ENCODE results near the gene PTPRN2. TPM values are rescaled to one million over a fixed set of nuclear protein-coding genes. Genes with fewer than 3 reads are reported as not detected.

Gene PTPRN2
- total and polyA plus RNA-seq, 7 donors = 3.2 to 7.1 (median 5.5) TPM

DNA sequence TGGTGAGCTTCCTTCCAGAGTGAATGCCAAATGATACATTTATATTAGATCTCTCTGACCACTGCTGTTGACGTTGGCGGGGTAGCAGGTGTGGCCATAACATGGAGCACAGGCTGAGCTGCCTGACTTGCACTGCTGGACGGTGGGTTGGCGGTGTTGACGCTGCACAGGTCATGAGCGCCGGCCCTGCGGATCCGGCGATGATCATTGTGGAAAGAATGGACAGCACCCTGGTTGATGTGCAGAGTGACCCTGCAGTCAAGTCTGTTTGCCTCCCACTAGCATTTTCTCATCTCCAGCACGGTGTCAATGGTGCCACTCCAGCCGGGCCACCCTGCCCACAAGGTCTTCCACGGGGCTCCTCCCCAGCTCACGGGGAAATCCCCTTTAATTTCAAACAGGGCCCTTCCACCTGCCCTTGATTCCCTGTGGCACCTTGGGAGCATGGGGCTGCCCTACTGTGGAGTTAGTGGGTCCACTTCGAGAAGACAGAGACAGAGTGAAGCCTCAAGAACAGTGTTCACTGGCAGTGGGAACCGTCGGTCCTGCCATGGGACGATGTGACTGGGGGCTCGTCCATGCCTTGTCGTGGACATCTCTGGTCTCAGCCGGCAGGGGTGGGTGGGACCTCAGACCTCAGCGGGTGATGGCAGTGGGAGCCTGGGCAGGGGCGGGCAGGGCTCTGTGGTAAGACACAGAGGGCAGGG, 613.5 kb downstream of the PTPRN2 start:
- H3K9me3 ChIP-seq = peaks cover 0 to 19% (median 11%) of the 10 kb centered on the region in 4 donors
- 94 to 95% methylated on average over 23 of the region's 23 CpGs for WGBS, 2 donors
- no peaks in the 10 kb centered on the region for H3K36me3 ChIP-seq
- no peak overlapping the region for H3K27ac ChIP-seq
- H3K27me3 ChIP-seq = no peaks in the 10 kb centered on the region
- H3K4me3 ChIP-seq = no peak overlapping the region
- no peaks in the 10 kb centered on the region for H3K4me1 ChIP-seq
- intact Hi-C loops (cut with DNase I) = no loop called here
- no peak for DNase-seq
- TF ChIP-seq POLR2A (IDR thresholded peaks at IDR 0.05) (no peak), EP300 (IDR thresholded peaks at IDR 0.05) (no peak), POLR2AphosphoS5 (IDR thresholded peaks at IDR 0.05) (no peak)
- TF ChIP-seq, protein P1, sequence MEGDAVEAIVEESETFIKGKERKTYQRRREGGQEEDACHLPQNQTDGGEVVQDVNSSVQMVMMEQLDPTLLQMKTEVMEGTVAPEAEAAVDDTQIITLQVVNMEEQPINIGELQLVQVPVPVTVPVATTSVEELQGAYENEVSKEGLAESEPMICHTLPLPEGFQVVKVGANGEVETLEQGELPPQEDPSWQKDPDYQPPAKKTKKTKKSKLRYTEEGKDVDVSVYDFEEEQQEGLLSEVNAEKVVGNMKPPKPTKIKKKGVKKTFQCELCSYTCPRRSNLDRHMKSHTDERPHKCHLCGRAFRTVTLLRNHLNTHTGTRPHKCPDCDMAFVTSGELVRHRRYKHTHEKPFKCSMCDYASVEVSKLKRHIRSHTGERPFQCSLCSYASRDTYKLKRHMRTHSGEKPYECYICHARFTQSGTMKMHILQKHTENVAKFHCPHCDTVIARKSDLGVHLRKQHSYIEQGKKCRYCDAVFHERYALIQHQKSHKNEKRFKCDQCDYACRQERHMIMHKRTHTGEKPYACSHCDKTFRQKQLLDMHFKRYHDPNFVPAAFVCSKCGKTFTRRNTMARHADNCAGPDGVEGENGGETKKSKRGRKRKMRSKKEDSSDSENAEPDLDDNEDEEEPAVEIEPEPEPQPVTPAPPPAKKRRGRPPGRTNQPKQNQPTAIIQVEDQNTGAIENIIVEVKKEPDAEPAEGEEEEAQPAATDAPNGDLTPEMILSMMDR (IDR thresholded peaks at IDR 0.05) = no peak

DNA sequence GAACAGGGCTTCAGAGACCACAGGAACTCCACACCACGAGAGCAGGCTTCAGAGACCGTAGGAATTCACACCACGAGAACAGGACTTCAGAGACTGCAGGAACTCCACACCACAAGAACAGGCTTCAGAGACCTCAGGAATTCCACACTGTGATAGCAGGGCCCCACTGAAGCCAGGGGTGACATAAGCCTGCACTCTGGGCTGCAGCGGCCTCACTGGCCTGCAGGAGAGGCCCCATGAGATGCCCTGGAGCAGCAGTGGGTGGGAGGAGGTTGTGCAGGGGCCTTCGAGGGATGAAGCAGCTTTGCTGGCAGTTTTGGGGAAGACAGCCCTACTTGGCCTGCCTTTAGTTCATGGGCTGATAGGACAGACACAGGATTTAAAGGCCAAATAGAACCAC, 614.7 kb downstream of the PTPRN2 start:
- Histone ChIP-seq H3K4me1 (no peaks in the 10 kb centered on the region), H3K36me3 (no peaks in the 10 kb centered on the region), H3K27ac (no peak overlapping the region), H3K27me3 (no peaks in the 10 kb centered on the region), H3K4me3 (no peak overlapping the region), H3K9me3 (peaks cover 0 to 19% (median 11%) of the 10 kb centered on the region in 4 donors)
- intact Hi-C loops (cut with DNase I) = no loop called here
- 88 to 89% methylated on average over 5 of the region's 5 CpGs for WGBS, 2 donors
- no peak for DNase-seq
- TF ChIP-seq, protein P1 (IDR thresholded peaks at IDR 0.05) = no peak
- TF ChIP-seq POLR2AphosphoS5 (IDR thresholded peaks at IDR 0.05) (no peak), EP300 (IDR thresholded peaks at IDR 0.05) (no peak), POLR2A (IDR thresholded peaks at IDR 0.05) (no peak)

DNA sequence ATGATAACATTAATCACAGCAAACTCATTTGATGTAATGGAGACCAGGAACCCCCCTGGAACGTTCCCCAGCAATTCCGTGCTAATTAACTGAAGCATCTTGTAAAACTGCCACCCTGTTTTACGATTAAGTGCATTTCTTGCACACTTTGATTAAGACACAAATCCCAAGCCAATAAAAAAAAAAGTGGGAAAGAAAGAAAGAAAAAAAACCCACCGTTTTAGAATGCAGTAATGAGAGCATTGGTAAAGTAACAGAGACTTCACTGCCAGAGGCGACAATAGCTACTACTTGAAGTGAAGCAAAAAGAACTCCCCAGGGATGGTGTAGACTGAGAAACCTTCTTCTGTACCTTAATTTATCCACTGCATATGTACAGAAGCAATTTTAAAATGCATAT, 616.1 kb downstream of the PTPRN2 start:
- H3K9me3 ChIP-seq = peaks cover 0 to 19% (median 11%) of the 10 kb centered on the region in 4 donors
- no peak overlapping the region for H3K4me3 ChIP-seq
- no peaks in the 10 kb centered on the region for H3K27me3 ChIP-seq
- intact Hi-C loops (cut with DNase I) = no loop called here
- 73 to 75% methylated on average over 5 of the region's 5 CpGs for WGBS, 2 donors
- DNase-seq = no peak
- TF ChIP-seq, protein P1 (IDR thresholded peaks at IDR 0.05) = no peak
- TF ChIP-seq POLR2AphosphoS5 (IDR thresholded peaks at IDR 0.05) (no peak), POLR2A (IDR thresholded peaks at IDR 0.05) (no peak), EP300 (IDR thresholded peaks at IDR 0.05) (no peak)
- no peaks in the 10 kb centered on the region for H3K36me3 ChIP-seq
- H3K4me1 ChIP-seq = no peaks in the 10 kb centered on the region
- H3K27ac ChIP-seq = no peak overlapping the region

GRCh38 chr7:157970744-157971143, 616.9 kb downstream of the PTPRN2 start:
- Histone ChIP-seq H3K36me3 (no peaks in the 10 kb centered on the region), H3K4me1 (no peaks in the 10 kb centered on the region), H3K9me3 (peaks cover 0 to 19% (median 11%) of the 10 kb centered on the region in 4 donors), H3K27me3 (no peaks in the 10 kb centered on the region), H3K27ac (no peak overlapping the region), H3K4me3 (no peak overlapping the region)
- WGBS, 2 donors = 63 to 72% methylated on average over 3 of the region's 3 CpGs
- TF ChIP-seq, protein P1 (IDR thresholded peaks at IDR 0.05) = no peak
- TF ChIP-seq EP300 (IDR thresholded peaks at IDR 0.05) (no peak), POLR2AphosphoS5 (IDR thresholded peaks at IDR 0.05) (no peak)
- intact Hi-C loops (cut with DNase I) = no loop called here
- DNase-seq = no peak

GRCh38 chr7:157969995-157970394, 617.6 kb downstream of the PTPRN2 start:
- Histone ChIP-seq H3K9me3 (peaks cover 0 to 14% (median 10%) of the 10 kb centered on the region in 4 donors), H3K36me3 (no peaks in the 10 kb centered on the region), H3K27me3 (no peaks in the 10 kb centered on the region), H3K27ac (no peak overlapping the region), H3K4me3 (no peak overlapping the region), H3K4me1 (no peaks in the 10 kb centered on the region)
- 73 to 84% methylated on average over 2 of the region's 2 CpGs for WGBS, 2 donors
- DNase-seq = no peak
- TF ChIP-seq, protein P1 (IDR thresholded peaks at IDR 0.05) = no peak
- TF ChIP-seq POLR2AphosphoS5 (IDR thresholded peaks at IDR 0.05) (no peak), POLR2A (IDR thresholded peaks at IDR 0.05) (no peak), EP300 (IDR thresholded peaks at IDR 0.05) (no peak)
- intact Hi-C loops (cut with DNase I) = no loop called here

Data from sigmoid colon (tissue), 7 donors.